Fibroblast of skin of left biceps (primary cell): ENCODE measurements around the gene OSBPL7.
A peak's percentile ranks its signal among the peaks of the same experiment; 100 is the strongest.
"Not testable (repeated sequence)": the region's sequence is repeated elsewhere in the genome, so short reads cannot be mapped to it uniquely, and the experiment has no call there.

Source experiments
- DNase-seq, 2 experiments: peaks; one replicate each; pipeline ENCODE4 v3.0.0-alpha.2; 2013; ENCODE audit warnings: low read depth in 2 of 2

The OSBPL7 gene

GRCh38 chr17:47806026-47806912 lies 15.3 kb downstream of the OSBPL7 start:
- no peak for DNase-seq

GRCh38 chr17:47804461-47804860 lies 17.1 kb downstream of the OSBPL7 start:
- DNase-seq, result no peak

GRCh38 chr17:47803751-47804150 lies 17.8 kb downstream of the OSBPL7 start:
- DNase-seq, result no peak

GRCh38 chr17:47803201-47803600 lies 18.4 kb downstream of the OSBPL7 start:
- DNase-seq, result no peak

DNA sequence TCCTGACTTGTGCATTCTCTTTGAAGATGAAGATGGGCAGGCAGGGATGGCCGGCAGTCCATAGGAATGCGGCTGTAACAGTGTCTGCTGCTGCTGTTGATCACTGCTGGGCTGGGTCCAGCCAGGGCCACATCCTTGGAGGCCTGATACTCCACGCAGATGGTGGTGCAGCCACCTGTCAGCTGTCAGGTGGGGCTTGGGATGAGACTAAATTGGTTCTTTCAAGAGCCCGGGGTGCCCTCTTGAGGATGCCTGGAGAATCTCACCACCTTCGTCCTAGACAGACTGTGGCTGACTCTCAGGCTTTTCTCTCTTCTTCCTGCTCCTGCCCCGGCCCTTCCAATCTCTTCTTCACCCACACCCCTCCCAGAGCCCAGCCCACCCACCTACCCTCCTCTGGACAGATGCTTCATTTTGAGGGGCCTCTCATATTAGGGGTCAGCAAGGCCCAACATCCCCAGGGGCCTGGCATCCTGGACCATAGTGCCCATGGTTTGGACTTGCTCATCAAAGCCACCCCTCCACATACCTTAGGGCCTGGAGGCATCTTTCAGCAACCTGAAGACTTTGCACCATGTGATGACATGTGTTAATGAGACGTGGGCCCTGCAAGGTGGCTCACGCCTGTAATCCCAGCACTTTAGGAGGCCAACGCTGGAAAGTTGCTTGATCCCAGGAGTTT lies 19.1 kb downstream of the OSBPL7 start:
- no peak for DNase-seq

DNA sequence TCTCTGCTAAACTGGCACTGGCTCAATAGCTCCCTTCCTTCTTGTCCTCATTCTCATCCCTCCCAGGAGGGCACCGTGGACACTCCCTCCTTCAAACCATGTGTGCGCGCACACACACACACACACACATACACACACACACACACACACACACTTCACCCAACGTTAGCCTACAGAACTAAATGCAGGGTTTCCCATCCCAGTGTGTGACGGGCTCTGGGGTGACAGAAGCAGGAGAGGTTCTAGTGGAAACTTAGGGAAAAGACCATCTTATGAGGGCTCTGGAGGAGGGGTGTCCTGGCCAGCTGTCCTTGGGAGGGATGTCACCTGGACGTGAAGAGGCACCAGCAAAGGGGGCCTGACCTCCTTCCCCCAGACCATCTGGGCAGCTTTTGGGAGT lies 19.7 kb downstream of the OSBPL7 start:
- DNase-seq, result no peak

- no peak for DNase-seq
These were observed 20.3 kb downstream of the OSBPL7 start for GRCh38 chr17:47801176-47801765.

GRCh38 chr17:47800686-47801085 lies 20.9 kb downstream of the OSBPL7 start:
- DNase-seq, result no peak

- no peak for DNase-seq
These were observed 23.8 kb downstream of the OSBPL7 start for GRCh38 chr17:47797797-47798196.

DNA sequence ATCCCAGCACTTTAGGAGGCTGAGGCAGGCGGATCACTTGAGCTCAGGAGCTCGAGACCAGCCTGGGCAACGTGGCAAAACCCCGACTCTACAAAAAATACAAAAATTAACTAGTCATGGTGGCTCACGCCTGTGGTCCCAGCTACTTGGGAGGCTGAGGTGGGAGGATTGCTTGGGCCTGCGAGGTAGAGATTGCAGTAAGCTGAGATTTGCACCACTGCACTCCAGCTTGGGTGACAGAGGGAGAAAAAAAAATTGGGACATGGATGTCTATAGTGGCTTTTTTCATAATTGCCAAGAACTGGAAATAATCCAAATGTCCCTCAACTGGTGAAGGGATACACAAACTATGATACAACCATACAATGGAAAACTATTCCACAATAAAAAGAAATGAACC lies 28.6 kb downstream of the OSBPL7 start:
- no peak for DNase-seq

- DNase-seq, result no peak
These were observed 29.1 kb downstream of the OSBPL7 start for GRCh38 chr17:47792457-47792856.

DNA sequence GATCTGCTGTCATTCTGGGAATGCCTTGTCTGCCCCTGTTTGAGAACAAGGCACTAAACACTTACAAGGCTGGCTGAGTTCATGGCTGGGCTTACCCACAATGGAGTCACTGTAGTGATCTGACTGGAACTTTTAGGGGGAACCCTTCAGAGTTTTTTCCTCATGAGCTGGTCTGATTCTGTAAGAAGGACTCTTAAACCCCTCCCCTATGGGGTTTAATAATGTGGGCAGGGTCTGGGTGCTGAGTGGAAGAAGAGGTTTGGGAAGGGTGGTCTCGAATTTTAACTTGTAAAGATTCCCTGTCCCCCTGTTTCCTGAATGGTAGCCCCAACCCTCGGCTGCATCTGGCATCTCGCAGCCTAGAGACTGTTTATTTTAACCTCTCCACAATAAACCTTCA lies 30.6 kb downstream of the OSBPL7 start:
- no peak for DNase-seq

DNA sequence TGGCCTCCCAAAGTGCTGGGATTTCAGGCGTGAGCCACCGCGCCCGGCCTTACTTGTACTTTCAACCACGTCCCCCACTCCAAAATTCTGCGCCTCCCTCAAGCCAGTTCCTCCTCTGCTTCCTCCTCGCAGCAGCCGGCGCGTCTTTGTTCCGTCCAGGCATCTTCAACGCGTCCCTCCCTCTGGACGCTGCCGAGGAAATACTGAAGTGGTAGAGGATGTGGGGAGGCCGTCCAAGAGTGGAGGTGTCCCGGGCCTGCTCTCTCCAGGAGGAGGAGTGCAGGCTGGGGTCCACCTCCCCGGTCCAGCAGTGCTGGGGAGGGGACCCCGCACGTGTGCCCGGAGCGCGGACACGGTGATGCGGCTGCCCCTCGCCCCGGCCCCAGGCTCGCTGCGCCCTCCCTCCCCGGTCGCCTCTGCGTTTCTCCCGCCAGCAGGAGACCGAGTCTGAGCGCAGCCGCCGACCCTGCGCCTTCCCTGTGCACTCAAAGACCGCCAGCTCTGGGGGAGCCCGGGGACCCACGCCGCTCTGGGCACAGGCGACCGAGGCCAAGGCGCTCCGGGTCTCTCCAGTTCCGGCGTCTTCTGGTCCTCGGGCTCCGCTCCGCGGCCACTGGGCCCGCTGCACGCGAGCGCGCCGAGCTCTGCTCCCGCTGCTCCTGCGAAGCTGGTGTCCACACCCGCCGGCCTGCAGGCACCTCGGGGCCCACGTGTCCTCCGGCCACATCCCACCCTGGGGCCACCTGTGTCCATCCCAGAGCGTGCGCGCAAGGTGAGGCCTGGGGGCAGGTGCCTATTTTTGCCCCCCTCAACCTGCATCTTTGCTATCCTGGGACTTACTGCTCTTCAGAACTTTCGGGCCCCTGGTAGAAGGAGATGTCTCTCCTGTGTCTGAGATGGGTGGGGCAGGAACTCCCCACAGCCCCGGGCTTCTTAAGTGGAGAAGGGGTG lies 31.7 kb downstream of the OSBPL7 start:
- no peak for DNase-seq

DNA sequence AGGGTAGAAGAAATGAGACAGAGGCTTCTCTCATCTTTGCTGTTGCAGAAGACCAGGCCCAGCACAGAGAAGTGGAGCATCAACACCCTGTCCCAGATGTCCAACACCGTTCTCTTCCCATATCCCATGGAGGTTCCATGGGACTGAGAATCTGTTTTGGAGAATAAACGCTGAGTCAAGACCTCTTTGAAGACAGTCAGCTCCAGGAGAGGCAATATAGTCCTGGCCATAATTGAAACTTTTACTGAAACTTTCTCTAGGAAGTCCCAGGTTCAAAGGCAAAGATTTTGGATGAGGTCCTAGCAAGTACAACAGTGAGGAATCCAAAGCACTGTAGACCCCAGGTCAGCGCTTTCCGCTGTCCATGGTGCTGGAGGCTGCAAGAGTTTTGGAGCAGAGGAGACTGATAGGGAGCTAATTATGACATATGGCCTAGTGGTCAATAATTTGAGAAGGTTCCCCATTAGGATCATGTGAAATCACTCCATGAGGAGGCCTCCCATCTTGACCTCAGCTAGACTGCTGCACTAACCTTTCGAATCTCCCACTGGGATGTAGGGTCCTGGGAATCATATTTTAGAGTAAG lies 36.0 kb downstream of the OSBPL7 start:
- DNase-seq, result no peak

GRCh38 chr17:47781397-47781796 lies 40.2 kb downstream of the OSBPL7 start:
- DNase-seq, result no peak

DNA sequence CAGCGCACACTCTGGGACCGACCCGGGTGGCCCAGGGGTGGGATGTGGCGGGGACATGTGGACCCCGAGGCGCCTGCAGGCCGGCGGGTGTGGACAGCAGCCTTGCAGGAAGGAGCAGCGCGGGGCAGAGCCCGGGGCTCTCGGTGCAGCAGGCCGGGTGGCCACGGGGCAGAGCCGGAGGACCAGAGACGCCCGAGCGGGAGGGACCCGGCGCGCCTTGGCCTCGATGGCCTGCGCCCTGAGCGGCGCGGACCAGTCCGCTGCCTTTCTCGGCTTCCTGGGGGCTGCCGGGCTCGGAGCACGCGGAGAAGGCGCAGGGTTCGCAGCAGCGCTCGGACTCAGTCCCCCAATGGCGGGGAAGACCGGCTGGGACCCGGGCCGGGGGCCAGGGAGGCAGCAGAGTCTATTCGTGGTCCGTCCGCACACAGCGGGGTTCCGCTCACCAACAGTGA lies 43.4 kb downstream of the OSBPL7 start:
- no peak for DNase-seq

DNA sequence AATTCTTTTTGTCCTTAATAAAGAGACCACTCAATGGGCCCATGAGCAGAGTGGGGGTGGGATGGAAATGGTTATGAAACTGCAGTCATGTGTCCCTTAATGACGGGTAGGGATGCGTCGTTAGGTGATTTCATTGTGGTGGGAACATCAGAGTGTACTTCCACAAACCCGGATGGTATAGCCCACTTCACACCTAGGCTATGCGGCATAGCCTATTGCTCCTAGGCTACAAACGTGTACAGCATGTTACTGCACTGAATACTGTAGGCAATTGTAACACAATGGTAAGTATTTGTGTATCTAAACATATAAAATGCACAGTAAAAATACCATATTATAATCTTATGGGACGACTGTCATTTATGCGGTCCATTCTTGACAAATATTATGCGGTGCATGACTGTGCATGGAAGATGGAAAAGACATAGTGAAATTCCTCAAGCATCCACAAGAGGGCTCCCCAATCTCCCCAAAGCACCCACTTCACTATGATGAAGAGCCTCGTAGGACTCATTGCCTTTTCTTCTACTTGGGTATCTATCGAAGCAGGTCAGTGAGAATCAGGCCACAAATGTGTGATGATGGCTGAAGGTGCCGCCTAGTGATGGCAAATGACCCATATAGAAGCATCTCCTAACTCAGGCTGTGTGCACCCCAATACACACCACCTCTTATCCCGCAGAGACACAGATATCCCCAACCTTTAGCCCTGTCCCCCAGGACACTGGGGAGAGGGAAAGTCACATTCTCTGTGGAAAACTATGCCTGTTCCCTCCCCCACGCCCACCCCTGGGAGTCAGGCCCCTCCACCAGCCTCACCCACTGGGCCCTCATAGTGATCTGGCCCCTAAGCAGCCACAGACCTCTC lies 45.0 kb downstream of the OSBPL7 start:
- DNase-seq, result peak in 1 of 2 experiments; percentile 2

GRCh38 chr17:47774987-47775580 lies 46.5 kb downstream of the OSBPL7 start:
- DNase-seq, result no peak

DNA sequence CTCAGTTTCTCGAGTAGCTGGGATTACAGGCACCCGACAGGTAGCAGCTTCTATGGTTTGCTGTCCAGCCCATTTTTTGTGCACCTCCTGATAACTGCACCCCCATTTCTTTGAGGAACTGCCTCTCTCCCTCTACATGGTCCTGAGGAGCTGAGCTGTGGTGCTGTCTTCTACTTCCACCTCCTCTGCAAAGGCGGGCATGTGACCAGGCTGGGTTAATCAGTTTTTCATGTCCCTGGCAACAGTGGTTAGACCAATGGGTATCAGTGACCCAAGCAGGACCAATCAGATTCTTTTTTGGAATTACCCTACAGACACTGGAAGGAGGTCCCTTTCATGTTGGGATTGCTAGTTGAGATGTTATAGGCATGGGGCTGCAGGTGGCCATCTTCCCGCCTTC lies 47.3 kb downstream of the OSBPL7 start:
- DNase-seq, result no peak

- not testable (repeated sequence) for DNase-seq
These were observed 47.9 kb downstream of the OSBPL7 start for GRCh38 chr17:47773649-47774048.
